UCSD-AML1 (cell line): ENCODE measurements around the gene ZDHHC16.
"Not testable (repeated sequence)": the region's sequence is repeated elsewhere in the genome, so short reads cannot be mapped to it uniquely, and the experiment has no call there.

Experiments
- DNase-seq: peaks from one replicate; lab custom pipeline; 2025; ENCODE audit not compliant: unreplicated experiment; lab: John Stamatoyannopoulos, UW

The ZDHHC16 gene

GRCh38 chr10:97475936-97476594 lies 30.1 kb downstream of the ZDHHC16 start:
- DNase-seq = no peak

- DNase-seq = not testable (repeated sequence)
These were observed 33.4 kb downstream of the ZDHHC16 start for GRCh38 chr10:97479410-97479809.

GRCh38 chr10:97479939-97480338 lies 34.0 kb downstream of the ZDHHC16 start:
- no peak for DNase-seq

GRCh38 chr10:97481071-97481470 lies 35.1 kb downstream of the ZDHHC16 start:
- no peak for DNase-seq

GRCh38 chr10:97482381-97482780 lies 36.4 kb downstream of the ZDHHC16 start:
- no peak for DNase-seq

GRCh38 chr10:97483506-97483905 lies 37.5 kb downstream of the ZDHHC16 start:
- DNase-seq = no peak

GRCh38 chr10:97483921-97484320 lies 37.9 kb downstream of the ZDHHC16 start:
- no peak for DNase-seq

- DNase-seq = no peak
These were observed 39.8 kb downstream of the ZDHHC16 start for GRCh38 chr10:97485647-97486281.

- DNase-seq = no peak
These were observed 44.6 kb downstream of the ZDHHC16 start for GRCh38 chr10:97490592-97490991.

GRCh38 chr10:97494151-97494550 lies 48.2 kb downstream of the ZDHHC16 start:
- no peak for DNase-seq

GRCh38 chr10:97494863-97495506 lies 49.0 kb downstream of the ZDHHC16 start:
- no peak for DNase-seq

- peak; percentile 78 for DNase-seq
These were observed 51.6 kb downstream of the ZDHHC16 start for GRCh38 chr10:97497572-97498075.

- peak; percentile 100 for DNase-seq
These were observed 52.3 kb downstream of the ZDHHC16 start, which contains the start of gene MMS19 for GRCh38 chr10:97498076-97498840. TSS of gene MMS19 (minus strand) at chr10:97498422. CDS start at chr10:97498384, 38 bp downstream.

- DNase-seq = peak; percentile 56
These were observed 53.0 kb downstream of the ZDHHC16 start, which contains the start of gene UBTD1 for GRCh38 chr10:97498841-97499560. TSS of gene UBTD1 (plus strand) at chr10:97498924. CDS start at chr10:97499204, 280 bp downstream.

- DNase-seq = no peak
These were observed 53.8 kb downstream of the ZDHHC16 start for GRCh38 chr10:97499561-97500296.

GRCh38 chr10:97500297-97500575 lies 54.3 kb downstream of the ZDHHC16 start:
- DNase-seq = no peak

- no peak for DNase-seq
These were observed 56.9 kb downstream of the ZDHHC16 start for GRCh38 chr10:97502916-97503315.

GRCh38 chr10:97503406-97503805 lies 57.4 kb downstream of the ZDHHC16 start:
- DNase-seq = no peak

GRCh38 chr10:97505152-97505551 lies 59.2 kb downstream of the ZDHHC16 start:
- DNase-seq = no peak
